ENCODE results near the gene INSIG1. TPM values are rescaled to one million over a fixed set of nuclear protein-coding genes. Genes with fewer than 3 reads are reported as not detected.

INSIG1 gene
- total RNA-seq, 1 donor from 2014 or later, result 53.5 TPM

DNA sequence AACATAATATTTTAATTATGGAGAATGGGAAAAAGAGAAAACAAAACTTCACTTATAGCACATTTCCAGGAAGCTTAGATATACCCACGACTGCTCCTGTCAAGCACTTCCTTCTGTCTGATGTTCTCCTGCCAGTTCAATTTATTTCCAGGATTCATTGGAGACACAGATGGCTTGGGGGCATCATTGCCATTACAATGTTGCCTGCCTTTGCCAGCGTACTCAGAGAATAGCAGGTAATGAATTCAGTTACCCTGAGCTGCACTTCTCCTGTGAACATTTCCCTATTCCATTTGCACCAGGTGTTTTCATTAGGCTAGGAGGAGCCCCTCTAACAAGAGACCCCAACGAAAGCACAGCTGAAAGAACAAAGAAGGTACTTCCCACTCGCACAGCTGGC lies 33.7 kb downstream of the INSIG1 start:
- no peak for ATAC-seq

DNA sequence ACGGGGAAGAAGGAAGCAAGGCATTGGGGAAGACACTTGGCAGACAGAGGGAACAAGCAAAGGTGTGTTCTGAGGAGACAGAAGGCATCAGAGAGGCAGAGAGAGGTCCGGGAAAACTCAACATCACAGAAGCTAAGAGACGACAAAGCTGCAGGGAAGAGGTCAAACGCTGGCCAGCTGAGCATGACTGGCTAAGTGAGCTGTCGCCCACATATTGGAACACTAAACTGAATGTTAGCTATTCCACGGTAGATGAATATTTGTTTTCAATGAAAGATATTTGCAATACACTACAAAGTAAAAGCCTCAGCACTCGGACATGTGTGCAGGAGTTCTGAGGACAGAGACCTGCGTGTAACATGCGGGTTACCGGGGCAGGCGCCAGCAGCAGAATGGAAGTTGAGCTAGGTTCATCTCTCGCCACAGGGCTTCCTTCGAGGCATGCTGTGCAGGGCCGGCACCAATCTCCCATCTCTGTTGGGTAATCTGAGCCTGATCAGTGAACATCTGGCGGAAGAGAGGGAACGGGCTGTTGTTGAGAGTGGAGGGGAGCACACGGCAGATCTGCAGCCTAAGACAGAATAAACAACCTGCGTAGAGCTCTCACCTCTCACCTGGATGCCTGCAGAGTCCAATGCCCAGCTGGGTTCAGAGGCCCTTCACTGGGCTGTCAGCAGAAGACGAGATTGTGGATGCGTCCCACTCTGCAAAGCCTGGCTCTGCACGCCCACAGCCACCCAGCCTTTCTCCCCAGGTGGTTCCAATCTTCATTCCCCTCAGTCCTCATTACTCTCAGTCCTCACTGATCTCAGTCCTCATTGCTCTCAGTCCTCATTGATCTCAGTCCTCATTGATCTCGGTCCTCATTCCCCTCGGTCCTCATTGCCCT lies 35.9 kb downstream of the INSIG1 start:
- ATAC-seq, result no peak

DNA sequence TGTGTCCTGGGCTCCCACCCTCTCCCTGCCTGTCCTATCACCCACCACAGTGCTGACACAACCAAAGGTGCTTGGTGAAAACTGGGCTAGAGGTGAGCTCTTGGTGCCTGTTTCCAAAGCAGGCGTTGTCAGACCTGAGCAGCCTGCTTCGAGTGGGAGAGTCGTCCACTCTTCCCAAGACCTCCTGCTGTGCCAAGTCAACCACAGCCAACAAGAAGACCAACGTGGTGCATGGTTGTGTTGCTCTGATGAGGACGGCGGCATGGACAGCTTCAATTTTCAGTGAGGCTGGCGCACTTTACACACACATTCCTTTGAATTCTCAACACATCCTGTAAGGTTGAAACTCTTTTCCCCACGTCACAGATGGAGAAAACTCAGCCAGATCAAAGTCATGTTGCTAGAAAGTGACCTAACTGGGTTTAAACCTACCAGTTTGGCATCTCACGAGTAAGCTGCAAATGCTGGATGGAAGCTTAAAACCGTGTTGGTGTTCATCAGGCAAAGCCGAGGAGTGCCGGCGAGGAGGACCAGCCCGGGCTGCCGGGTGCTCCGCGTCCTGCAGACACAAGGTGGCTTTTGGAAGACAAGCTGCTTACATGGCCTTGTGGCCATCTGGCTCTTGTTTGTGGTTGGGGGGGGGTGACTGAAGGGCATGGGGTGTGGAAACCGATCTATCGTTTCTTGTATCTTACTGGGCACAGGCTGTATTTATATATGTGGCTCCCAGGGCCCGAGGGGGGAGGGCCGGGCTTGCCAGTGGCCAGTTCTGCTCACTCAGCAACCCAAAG lies 39.3 kb downstream of the INSIG1 start:
- ATAC-seq, result no peak

DNA sequence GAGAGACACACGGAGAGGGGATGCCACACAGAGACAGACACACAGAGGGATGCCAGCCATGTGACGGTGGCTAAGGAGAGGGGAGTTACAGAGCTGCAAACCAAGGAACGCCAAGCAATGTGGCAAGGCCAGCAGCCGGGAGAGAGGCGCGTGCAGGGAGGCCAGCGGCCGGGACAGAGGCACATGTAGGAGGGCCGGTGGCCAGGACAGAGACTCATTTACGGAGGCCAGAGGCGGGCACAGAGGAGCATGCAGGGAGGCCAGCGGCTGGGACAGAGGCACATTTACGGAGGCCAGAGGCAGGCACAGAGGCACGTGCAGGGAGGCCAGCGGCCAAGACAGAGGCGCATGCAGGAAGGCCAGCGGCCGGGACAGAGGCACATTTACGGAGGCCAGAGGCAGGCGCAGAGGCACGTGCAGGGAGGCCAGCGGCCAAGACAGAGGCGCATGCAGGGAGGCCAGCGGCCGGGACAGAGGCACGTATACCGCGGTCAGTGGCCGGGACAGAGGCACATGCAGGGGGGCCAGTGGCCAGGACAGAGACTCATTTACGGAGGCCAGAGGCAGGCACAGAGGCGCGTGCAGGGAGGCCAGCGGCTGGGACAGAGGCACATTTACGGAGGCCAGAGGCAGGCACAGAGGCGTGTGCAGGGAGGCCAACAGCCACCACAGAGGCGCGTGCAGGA lies 40.4 kb downstream of the INSIG1 start:
- peak; percentile 41 for ATAC-seq

DNA sequence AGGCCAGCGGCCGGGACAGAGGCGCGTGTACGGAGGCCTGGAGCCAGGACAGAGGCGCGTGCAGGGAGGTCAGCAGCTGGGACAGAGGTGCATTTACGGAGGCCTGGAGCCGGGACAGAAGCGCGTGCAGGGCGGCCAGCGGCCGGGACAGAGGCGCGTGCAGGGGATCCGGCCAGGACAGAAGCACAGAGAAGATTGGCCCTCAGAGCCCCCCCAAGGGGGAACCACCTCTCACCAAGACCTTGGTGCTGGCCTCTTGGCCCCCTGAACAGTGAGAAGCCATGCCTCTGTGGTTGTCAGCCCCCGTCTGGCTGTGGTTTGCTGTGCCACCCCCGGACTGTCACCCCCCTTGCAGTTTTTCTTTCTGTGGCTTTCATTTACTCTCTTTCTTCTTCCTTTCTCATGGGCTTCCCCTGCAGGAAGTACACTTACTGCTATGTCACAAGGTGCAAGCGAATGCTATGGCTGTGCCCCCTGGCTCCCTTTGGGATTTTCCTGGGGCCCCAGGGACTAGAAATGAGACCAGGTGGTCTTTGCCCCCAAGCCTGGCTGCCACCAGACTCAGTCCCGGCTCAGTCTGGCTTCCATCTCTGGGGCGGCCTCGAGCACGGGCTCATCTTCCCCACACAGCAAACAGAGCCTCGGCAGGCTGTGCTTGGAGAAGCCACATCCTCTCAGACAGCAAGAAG lies 41.1 kb downstream of the INSIG1 start:
- no peak for ATAC-seq

DNA sequence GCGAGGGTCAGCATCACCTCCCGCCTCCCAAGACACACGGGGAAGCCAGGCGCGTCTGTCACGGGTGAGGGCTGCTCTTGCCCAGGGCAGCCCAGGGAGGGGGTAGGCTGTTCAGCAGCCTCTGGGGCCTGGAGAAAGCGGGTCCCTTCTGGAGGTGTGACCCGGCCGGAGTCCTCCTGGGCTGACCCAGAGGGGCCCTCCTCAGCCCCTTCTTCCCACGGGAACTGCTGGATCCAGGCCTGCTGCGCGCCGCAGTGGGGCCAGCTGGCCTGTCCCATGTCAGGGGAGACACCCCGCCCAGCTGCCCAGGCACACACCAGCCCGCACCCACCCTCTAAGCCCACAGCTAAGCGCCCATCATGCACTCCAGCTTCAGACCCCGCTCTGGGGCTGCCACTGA lies 41.8 kb downstream of the INSIG1 start:
- ATAC-seq, result no peak

DNA sequence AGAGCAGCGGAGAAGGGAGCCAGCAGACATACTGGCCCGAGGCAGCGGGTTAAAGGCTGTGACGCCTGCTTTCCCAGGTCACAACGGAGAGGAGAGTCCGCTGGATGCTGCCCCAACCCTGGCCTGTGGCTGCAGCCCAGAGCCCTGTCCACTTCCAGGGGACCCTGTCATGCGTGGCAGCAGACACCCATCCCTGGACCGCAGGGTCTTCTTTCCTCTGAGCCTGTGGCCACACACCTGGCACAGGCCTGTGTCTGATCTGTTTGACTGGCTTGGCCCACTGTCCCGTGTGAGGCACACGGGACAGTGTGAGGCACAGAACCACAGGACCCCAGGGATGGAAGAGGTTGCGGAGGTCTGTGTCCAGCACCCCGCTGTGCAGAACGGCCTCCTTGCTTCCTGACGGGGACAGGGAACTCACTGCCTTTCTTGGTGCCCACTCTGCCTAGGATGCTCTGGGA lies 42.4 kb downstream of the INSIG1 start:
- no peak for ATAC-seq

DNA sequence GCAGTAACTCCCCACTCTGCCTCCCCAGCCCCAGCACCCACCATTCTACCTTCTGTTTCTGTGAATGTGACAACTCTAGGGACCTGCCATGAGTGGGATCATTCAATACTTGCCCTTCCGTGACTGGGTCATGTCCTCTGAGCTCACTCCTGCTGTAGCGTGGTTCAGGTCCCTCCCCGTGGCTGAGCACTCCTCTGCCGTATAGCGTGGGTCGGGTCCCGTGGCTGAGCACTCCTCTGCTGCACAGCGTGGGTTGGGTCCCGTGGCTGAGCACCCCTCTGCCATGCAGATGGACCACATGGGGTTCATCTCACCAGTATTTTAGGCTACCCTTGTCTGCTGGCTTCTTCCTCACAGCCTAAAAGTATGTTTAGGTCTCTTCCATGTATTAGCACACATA lies 43.0 kb downstream of the INSIG1 start:
- ATAC-seq, result no peak

DNA sequence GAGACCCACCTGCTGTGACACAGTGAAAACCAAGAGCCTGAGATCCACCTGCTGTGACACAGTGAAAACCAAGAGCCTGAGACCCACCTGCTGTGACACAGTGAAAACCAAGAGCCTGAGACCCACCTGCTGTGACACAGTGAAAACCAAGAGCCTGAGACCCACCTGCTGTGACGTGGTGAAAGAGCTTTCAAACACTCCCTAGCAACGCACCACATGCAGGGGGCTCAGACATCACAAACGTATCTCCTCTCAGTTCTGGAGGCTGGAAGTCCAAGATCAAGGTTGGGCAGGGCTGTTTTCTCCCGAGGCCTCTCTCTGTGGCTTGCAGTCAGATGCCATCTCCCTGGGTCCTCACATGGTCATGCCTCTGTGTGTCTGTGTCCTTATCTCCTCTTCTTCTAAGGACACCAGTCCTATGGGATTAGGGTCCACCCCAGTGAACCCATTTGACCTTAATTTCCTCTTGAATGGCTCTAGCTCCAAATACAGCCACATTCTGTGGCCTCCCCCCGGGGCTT lies 43.8 kb downstream of the INSIG1 start:
- ATAC-seq, result no peak

DNA sequence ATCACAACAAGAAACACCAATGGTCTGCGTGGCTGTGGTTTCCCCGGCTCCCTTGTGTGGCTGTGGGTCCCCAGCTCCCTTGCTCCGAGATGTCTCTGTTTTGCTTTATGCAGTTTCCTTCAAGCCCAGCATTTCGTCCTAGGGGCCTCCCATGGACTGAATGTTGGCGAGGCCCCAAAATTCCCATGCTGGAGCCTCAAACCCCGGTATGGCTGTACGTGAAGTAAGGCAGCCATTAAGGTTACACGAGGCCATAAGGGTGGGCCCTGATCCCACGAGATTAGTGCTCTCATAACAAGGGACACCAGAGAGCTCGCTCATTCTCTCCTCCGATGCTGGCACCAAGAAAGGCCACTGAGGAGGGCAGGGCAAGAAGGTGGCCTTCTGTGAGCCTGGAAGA lies 44.6 kb downstream of the INSIG1 start:
- no peak for ATAC-seq

DNA sequence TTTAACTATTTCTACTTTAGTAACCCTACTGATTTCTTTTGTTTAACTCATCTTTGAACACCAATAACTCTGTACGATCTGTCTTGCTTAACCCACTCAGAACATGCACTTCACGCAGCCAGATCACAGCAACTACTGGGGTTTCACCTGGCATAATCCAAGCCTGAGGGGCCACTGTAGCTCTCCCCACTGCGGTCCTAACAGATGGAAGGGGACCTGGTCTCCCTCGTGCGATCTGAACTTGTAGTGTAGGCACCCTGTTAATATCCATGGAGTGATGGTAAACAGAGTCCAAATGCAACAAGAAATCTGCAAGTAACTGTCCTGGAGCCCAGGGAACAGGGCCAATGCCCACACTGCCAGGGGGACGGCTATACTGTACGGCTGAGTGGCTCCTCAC lies 45.5 kb downstream of the INSIG1 start:
- no peak for ATAC-seq

DNA sequence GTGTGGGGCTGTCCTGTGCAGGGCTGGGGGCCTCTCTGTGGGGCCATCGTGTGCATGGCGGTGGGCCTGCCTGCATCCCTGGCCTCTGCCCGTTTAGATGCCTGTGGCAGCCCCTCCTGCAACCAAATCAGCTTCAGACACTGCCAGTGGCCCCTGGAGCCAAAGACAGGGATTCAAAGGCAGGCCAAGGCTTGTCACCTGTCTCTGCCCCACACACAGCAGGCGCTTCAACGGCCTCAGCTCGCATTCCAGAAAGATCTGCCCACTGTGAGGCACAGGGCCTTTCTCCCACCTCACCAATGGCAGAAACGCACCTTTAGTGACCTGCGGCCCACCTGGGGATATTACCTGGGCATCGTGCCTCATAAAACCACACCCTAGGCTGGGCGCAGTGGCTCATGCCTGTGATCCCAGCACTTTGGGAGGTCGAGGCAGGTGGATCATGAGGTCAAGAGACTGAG lies 46.0 kb downstream of the INSIG1 start:
- no peak for ATAC-seq

DNA sequence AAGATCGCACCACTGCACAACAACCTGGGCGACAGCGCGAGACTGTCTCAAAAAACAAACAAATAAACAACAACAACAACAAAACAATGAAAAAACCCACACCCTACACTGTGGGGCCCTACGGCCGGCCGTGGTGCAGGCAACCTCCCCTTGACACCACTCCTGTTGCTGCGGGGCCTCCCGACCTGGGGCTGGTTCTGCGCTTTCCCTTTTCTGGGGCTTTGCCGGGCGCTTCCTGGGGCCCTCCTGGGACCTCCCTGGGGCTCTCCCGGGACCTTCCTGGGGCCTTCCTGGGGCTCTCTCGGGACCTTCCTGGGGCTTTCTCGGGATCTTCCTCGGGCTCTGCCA lies 46.6 kb downstream of the INSIG1 start:
- ATAC-seq, result peak; percentile 6

DNA sequence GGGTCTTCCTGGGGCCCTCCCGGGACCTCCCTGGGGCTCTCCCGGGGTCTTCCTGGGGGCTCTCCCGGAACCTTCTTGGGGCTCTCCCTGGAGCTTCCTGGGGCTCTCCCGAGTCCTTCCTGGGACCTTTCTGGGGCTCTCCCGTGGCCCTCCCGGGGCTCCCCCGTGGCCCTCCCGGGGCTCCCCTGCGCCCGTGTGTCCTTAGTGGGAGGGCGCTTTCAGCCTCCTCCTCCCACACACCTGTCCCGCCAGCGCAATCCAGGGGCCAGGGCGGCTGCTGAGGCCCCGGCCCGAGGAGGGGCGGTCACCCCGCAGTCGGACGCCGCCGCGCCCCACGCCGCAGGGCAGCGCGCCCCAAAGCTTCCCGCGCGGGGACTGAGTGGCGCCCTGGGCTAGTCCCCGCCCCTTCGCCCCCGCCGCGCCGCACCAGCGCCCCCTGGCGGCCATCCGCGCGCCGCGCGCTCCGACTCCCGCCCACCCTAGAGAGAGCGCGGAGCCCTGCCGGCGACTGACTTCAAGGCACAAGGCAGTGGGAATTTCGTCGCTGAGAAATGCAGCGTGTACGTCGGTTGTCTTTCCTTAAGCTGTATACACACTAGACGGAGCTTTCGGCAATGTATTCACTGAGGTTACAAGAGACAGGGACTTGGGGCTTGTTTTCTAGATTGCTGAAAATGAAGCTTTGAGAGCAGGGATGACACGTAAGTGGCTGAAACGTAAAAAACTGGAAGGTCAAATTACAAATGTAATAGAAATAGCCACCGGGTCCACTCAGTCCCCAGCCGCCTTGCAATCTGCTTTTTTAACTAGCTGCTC lies 47.1 kb downstream of the INSIG1 start:
- ATAC-seq, result peak; percentile 93

DNA sequence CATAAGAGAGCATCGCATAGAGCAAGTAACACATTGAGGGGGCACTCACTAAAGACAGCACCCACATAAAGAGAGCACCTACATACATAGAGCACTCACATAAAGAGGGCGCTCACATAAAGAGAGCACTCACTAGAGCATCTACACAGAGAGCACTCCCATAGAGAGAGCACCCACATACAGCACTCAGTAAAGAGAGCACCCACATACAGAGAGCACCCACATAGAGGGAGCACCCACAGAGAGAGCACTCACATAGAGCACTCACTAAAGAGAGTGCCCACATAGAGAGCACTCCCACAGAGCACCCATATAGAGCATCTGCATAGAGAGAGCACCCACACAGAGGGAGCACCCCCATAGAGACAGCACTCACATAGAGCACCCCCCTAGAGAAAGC lies 47.8 kb downstream of the INSIG1 start:
- no peak for ATAC-seq

DNA sequence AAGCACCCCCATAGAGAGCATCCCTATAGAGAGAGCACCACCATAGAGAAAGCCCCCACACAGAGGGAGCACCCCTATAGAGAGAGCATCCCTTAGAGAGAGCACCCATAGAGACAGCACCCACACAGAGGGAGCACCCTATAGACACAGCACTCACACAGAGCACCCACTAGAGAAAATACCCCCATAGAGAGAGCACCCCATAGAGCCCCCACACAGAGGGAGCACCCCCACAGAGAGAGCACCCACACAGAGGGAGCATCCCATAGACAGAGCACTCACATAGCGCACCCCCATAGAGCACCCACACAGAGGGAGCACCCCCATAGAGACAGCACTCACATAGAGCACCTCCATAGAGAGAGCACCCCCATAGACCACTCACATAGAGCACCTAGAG lies 48.6 kb downstream of the INSIG1 start:
- no peak for ATAC-seq

DNA sequence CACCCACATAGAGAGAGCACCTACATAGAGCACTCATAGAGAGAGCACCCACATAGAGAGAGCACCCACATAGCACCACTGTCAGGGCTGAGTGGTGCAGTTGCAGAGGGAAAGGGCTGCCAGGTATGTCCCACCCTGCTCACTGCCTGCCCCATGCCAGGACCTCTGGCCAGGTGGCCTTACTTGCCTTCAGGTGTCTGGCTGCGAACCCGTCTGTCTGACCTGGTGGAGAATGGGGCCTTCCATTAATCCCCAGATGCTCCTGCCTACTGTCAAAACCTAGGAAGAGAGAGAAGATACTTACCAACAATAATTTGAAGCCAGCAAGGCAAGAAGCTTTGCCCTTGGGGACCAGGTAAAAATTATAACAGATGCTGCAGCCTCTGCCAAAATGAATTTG lies 51.1 kb downstream of the INSIG1 start:
- no peak for ATAC-seq

DNA sequence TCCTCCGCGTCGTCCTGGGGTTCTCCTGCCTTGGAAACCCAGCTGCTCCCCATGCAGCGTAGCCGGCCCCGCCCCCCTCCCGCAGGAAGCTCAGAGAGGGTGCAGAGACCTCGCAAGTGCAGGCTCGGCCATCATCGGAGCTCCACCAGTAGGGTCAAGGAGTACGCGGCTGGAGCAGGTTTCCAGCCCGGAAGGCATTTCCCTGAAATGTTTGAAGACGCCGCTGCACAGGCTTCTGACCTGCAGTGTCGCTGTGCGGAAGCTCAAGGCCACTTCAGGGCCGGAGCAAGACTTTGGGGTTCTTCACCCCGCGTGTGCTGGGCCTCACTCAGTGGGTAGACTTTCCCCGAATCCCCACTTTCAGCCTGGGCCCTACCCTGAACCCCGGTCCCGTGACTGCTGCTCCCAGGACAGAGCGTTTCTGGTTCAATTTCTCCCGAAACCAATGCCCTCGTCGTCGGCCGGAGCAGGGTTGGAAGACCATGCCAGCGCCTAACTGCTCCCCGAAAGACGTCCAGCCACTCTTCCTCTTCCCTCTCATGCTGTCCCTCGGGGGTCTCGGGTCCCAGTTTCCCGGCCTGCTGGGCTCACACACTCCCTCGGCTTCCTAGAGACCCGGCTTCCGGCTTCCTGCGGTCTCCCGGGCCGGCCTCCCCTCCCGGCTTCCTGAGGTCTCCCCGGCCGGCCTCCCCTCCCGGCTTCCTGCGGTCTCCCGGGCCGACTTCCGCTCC lies 52.1 kb downstream of the INSIG1 start:
- ATAC-seq, result no peak

DNA sequence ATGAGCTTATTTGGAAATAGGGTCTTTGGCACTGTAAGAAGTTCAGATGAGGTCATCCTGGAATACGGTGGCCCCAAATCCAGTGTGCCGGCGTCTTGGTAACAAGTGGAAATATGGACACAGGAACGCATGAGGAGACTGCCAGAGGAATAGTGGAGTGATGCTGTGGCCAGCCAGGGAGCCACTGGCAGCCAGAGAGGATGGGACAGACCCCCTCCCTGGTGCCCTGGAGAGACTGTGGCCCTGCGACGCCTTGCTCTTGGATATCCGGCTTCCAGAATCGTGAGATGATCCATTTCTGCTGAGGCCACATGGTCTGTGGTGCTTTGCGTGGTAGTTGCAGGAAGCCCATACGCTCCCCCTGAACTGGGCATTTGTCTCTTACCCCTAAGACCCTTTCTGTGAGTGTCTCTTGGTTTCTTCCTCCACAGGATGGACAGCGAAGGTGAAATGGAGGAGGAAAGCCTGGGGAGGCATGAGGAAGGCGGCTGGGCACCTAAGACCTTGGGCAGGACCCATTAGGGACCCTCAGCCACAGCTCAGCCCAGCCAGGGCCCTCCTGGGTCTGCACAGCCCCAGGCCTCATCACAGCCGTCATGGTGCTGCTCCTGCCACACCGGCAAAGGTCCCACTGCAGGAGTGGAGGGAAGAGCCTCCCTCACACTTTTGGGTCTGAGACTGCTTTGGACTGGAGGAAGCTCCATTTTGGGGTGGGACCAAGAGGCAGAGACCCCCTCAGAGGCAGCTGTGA lies 53.6 kb downstream of the INSIG1 start:
- ATAC-seq, result no peak
